A549 (cell line): ENCODE data around the gene WWP2.

Source experiments
- CTCF ChIP-seq: fragments of >200 bp; sonication (Bioruptor Twin); formaldehyde crosslinking; IDR thresholded peaks from 3 replicates; pipeline ENCODE4 v1.5.1; 2016
- E2F6 ChIP-seq: IDR thresholded peaks from 2 replicates; pipeline ENCODE4 v1.6.1; 2012; ENCODE audit warnings: low read depth, borderline replicate concordance
- HDAC2 ChIP-seq: fragments of 200-600 bp; sonication (generic); IDR thresholded peaks from 2 replicates; pipeline ENCODE4 v1.6.1; 2016
- JUN ChIP-seq, 2 experiments: fragments of >200 bp; sonication (Bioruptor Twin); formaldehyde crosslinking; IDR thresholded peaks; 2 replicates in 1 of 2; 3 replicates in 1 of 2; pipeline ENCODE4 v1.6.1; 2016 to 2017
- MAX ChIP-seq: IDR thresholded peaks from 2 replicates; pipeline ENCODE4 v1.6.1; 2012
- PBX3 ChIP-seq: IDR thresholded peaks from 2 replicates; pipeline ENCODE4 v1.6.1; 2012
- REST ChIP-seq: fragments of 200-600 bp; sonication (generic); IDR thresholded peaks from 2 replicates; pipeline ENCODE4 v1.6.1; 2016; ENCODE audit warnings: antibody characterized with exemption, mild to moderate bottlenecking, moderate library complexity

GRCh38 chr16:69871708-69872107 is 109.6 kb downstream of the WWP2 start:
- TF ChIP-seq CTCF (no peak), REST (no peak), E2F6 (no peak), MAX (no peak), PBX3 (no peak), JUN (IDR thresholded peaks at IDR 0.05) (no peak), HDAC2 (no peak)
